Upper lobe of left lung (tissue), 6 donors: Measurements from ENCODE around the gene AADACL3. TPM values are rescaled to one million over a fixed set of nuclear protein-coding genes. Genes with fewer than 3 reads are reported as not detected.

Source experiments
- ATAC-seq, 2 donors: fragments of 200-7000 bp; cut with Tn5 transposase; one replicate each; pipeline ENCODE4 v1.9.1; 2022; ENCODE audit warnings: mild to moderate bottlenecking in 2 of 2, moderate library complexity in 2 of 2; ENCODE audit not compliant: low FRiP score in 2 of 2
- DNase-seq, 2 donors: peaks; one replicate each; pipeline ENCODE4 v3.0.0-alpha.2; 2019 to 2020
- H3K27ac ChIP-seq, 4 donors: fragments of 200-600 bp; sonication (generic); one replicate each; pipeline ENCODE4 v1.5.1; 2016 to 2019
- H3K27me3 ChIP-seq, 4 donors: fragments of 200-600 bp; sonication (generic); one replicate each; pipeline ENCODE4 v1.5.1; 2017 to 2019
- H3K36me3 ChIP-seq, 4 donors: fragments of 200-600 bp; sonication (generic); one replicate each; pipeline ENCODE4 v1.5.1; 2016 to 2019
- H3K4me1 ChIP-seq, 4 donors: fragments of 200-600 bp; sonication (generic); one replicate each; pipeline ENCODE4 v1.5.1; 2018 to 2019
- H3K4me3 ChIP-seq, 4 donors: fragments of 200-600 bp; sonication (generic); one replicate each; pipeline ENCODE4 v1.5.1; 2017 to 2019; ENCODE audit warnings: mild to moderate bottlenecking in 2 of 4, moderate library complexity in 1 of 4
- H3K9me3 ChIP-seq, 4 donors: fragments of 200-600 bp; sonication (generic); one replicate each; pipeline ENCODE4 v1.5.1; 2018 to 2019
- CTCF ChIP-seq, 6 experiments: fragments of 450-650 bp in 4 of 6; fragments of 200-600 bp in 2 of 6; sonication (generic) in 2 of 6; IDR thresholded peaks; one replicate each; pipeline ENCODE4 v1.5.1; 2016 to 2019; ENCODE audit warnings: antibody characterized with exemption in 6 of 6
- EP300 ChIP-seq, 4 donors: sonication (generic); formaldehyde crosslinking; IDR thresholded peaks; one replicate each; pipeline ENCODE4 v1.5.1; 2017; ENCODE audit warnings: antibody characterized with exemption in 4 of 4, control low read depth in 2 of 4
- POLR2A ChIP-seq, 4 donors: fragments of 450-650 bp; IDR thresholded peaks; one replicate each; pipeline ENCODE4 v1.5.1; 2016 to 2017; ENCODE audit warnings: antibody characterized with exemption in 4 of 4, mild to moderate bottlenecking in 2 of 4
- POLR2AphosphoS5 ChIP-seq, 2 donors: sonication (generic); formaldehyde crosslinking; IDR thresholded peaks; one replicate each; pipeline ENCODE4 v1.5.1; 2017; ENCODE audit warnings: antibody characterized with exemption in 2 of 2
- WGBS, 2 donors: methylation state at CpG; one replicate each; pipeline ENCODE4 v1.1.5; 2017 to 2018; 5-methylcytosine and 5-hydroxymethylcytosine counted together
- total RNA-seq, 6 donors: library from RNA; depleted of rRNA in 4 of 6; stranded (reverse); fragments of >200 nt in 4 of 6; gene quantifications; one replicate each; pipeline versions ENCODE4 v1.1.0 to v1.2.1, GENCODE V29; 2016 to 2021
- donor health status: DM: no; HTN: no; CAD: no; lungs with moderate emphysema.
- donor health status: DM: no; HTN: yes; CAD: no; lungs with severe emphysema.

The AADACL3 gene
- total RNA-seq, 6 donors from 2014 or later, result not detected

- H3K9me3 ChIP-seq, result no peaks in the 10 kb centered on the region
- H3K4me3 ChIP-seq, result no peak overlapping the region
- DNase-seq (no peak), ATAC-seq (peak in 1 of 2 donors; percentile 53)
- no peaks in the 10 kb centered on the region for H3K27me3 ChIP-seq
- TF ChIP-seq EP300 (IDR thresholded peaks at IDR 0.05) (no peak), CTCF (IDR thresholded peaks at IDR 0.05) (no peak), POLR2AphosphoS5 (IDR thresholded peaks at IDR 0.05) (no peak), POLR2A (IDR thresholded peaks at IDR 0.05) (no peak)
- no peaks in the 10 kb centered on the region for H3K4me1 ChIP-seq
- 64 to 66% methylated on average over 10 of the region's 10 CpGs for WGBS, 2 donors
- H3K27ac ChIP-seq, result no peak overlapping the region
- H3K36me3 ChIP-seq, result no peaks in the 10 kb centered on the region
Observed at GRCh38 chr1:12692967-12693782, 22.7 kb upstream of the AADACL3 start.

- ATAC-seq, result no peak
- TF ChIP-seq POLR2AphosphoS5 (IDR thresholded peaks at IDR 0.05), result no peak
- no peak for TF ChIP-seq CTCF (IDR thresholded peaks at IDR 0.05)
- no peak for TF ChIP-seq EP300 (IDR thresholded peaks at IDR 0.05)
- H3K4me1 ChIP-seq, result no peaks in the 10 kb centered on the region
- 89 to 92% methylated on average over 3 of the region's 3 CpGs for WGBS, 2 donors
- H3K27ac ChIP-seq, result no peak overlapping the region
- no peaks in the 10 kb centered on the region for H3K36me3 ChIP-seq
- no peaks in the 10 kb centered on the region for H3K9me3 ChIP-seq
- DNase-seq, result no peak
- no peak overlapping the region for H3K4me3 ChIP-seq
- H3K27me3 ChIP-seq, result no peaks in the 10 kb centered on the region
Observed at GRCh38 chr1:12696658-12697057, 19.3 kb upstream of the AADACL3 start.

GRCh38 chr1:12697397-12697796 is 18.5 kb upstream of the AADACL3 start:
- no peaks in the 10 kb centered on the region for H3K27me3 ChIP-seq
- ATAC-seq (no peak), DNase-seq (no peak)
- H3K4me3 ChIP-seq, result no peak overlapping the region
- no peaks in the 10 kb centered on the region for H3K36me3 ChIP-seq
- TF ChIP-seq POLR2A (IDR thresholded peaks at IDR 0.05), result no peak
- no peak for TF ChIP-seq EP300 (IDR thresholded peaks at IDR 0.05)
- TF ChIP-seq POLR2AphosphoS5 (IDR thresholded peaks at IDR 0.05), result no peak
- no peak for TF ChIP-seq CTCF (IDR thresholded peaks at IDR 0.05)
- H3K4me1 ChIP-seq, result no peaks in the 10 kb centered on the region
- 90 to 93% methylated on average over 3 of the region's 3 CpGs for WGBS, 2 donors
- H3K27ac ChIP-seq, result no peak overlapping the region
- H3K9me3 ChIP-seq, result no peaks in the 10 kb centered on the region

GRCh38 chr1:12703821-12704451 is 12.0 kb upstream of the AADACL3 start:
- Histone ChIP-seq H3K4me3 (no peak overlapping the region), H3K36me3 (no peaks in the 10 kb centered on the region), H3K9me3 (peaks cover 3 to 15% (median 13%) of the 10 kb centered on the region in 4 donors), H3K27me3 (no peaks in the 10 kb centered on the region), H3K4me1 (no peaks in the 10 kb centered on the region), H3K27ac (no peak overlapping the region)
- DNase-seq, result no peak
- ATAC-seq, result no peak
- WGBS, 2 donors, result 81 to 82% methylated on average over 6 of the region's 6 CpGs
- TF ChIP-seq POLR2AphosphoS5 (IDR thresholded peaks at IDR 0.05) (no peak), CTCF (IDR thresholded peaks at IDR 0.05) (no peak), EP300 (IDR thresholded peaks at IDR 0.05) (no peak), POLR2A (IDR thresholded peaks at IDR 0.05) (no peak)
